Uterus (tissue), 4 donors: ENCODE measurements around the gene BCAS3. TPM values are rescaled to one million over a fixed set of nuclear protein-coding genes. Genes with fewer than 3 reads are reported as not detected.

Source experiments
- DNase-seq, 2 donors: peaks; one replicate each; pipeline ENCODE4 v3.0.0-alpha.2; 2019 to 2020
- H3K27ac ChIP-seq, 2 donors: fragments of 200-600 bp; sonication (generic); 1 replicate in 1 of 2; 2 replicates in 1 of 2; pipeline ENCODE4 v1.5.1; 2016 to 2018
- H3K27me3 ChIP-seq, 2 donors: fragments of 200-600 bp; sonication (generic); one replicate each; pipeline ENCODE4 v1.5.1; 2018 to 2019; ENCODE audit warnings: control low read depth in 1 of 2
- H3K36me3 ChIP-seq, 2 donors: fragments of 200-600 bp; sonication (generic); one replicate each; pipeline ENCODE4 v1.5.1; 2019; ENCODE audit warnings: control low read depth in 1 of 2
- H3K4me1 ChIP-seq, 2 donors: fragments of 200-600 bp; sonication (generic); one replicate each; pipeline ENCODE4 v1.5.1; 2018 to 2019; ENCODE audit warnings: control low read depth in 1 of 2
- H3K4me3 ChIP-seq, 2 donors: fragments of 200-600 bp; sonication (generic); 1 replicate in 1 of 2; 2 replicates in 1 of 2; pipeline ENCODE4 v1.5.1; 2018 to 2019; ENCODE audit warnings: mild to moderate bottlenecking in 1 of 2
- H3K9me3 ChIP-seq, 2 donors: fragments of 200-600 bp; sonication (generic); one replicate each; pipeline ENCODE4 v1.5.1; 2019; ENCODE audit warnings: control low read depth in 1 of 2
- CTCF ChIP-seq, 4 experiments: fragments of 200-600 bp in 2 of 4; fragments of 450-650 bp in 2 of 4; sonication (generic) in 2 of 4; IDR thresholded peaks; one replicate each; pipeline ENCODE4 v1.5.1; 2016 to 2019; ENCODE audit warnings: antibody characterized with exemption in 4 of 4, mild to moderate bottlenecking in 2 of 4, moderate library complexity in 1 of 4
- POLR2A ChIP-seq, 2 donors: fragments of 450-650 bp; IDR thresholded peaks; one replicate each; pipeline ENCODE4 v1.6.1; 2016; ENCODE audit warnings: antibody characterized with exemption in 2 of 2, mild to moderate bottlenecking in 1 of 2, moderate library complexity in 1 of 2
- intact Hi-C: fragments of 100-400 bp; cut with DNase I; formaldehyde crosslinking; loops from one replicate; pipeline ENCODE4 v1.15.1; 2023; ENCODE audit warnings: low total_unique reads
- total RNA-seq, 4 donors: library from RNA; depleted of rRNA in 3 of 4; stranded (reverse); fragments of >200 nt in 3 of 4; gene quantifications; one replicate each; pipeline versions ENCODE4 v1.1.0 to v1.2.4, GENCODE V29; 2014 to 2023
- donor health status: DM: yes; HTN: yes; CAD: no.

Gene BCAS3
- total RNA-seq, 4 donors from 2014 or later = 42.6 to 147 (median 83.7) TPM

GRCh38 chr17:60914078-60914477 lies 236.4 kb downstream of the BCAS3 start:
- H3K36me3 ChIP-seq = no peaks in the 10 kb centered on the region
- H3K4me3 ChIP-seq = no peak overlapping the region
- no peak for TF ChIP-seq POLR2A (IDR thresholded peaks at IDR 0.05)
- no peak for TF ChIP-seq CTCF (IDR thresholded peaks at IDR 0.05)
- DNase-seq = no peak
- intact Hi-C loops = no loop called here
- peaks cover 0 to 7% of the 10 kb centered on the region in 2 donors for H3K9me3 ChIP-seq
- H3K27ac ChIP-seq = no peak overlapping the region
- no peaks in the 10 kb centered on the region for H3K27me3 ChIP-seq
- no peaks in the 10 kb centered on the region for H3K4me1 ChIP-seq

GRCh38 chr17:60916043-60916442 lies 238.4 kb downstream of the BCAS3 start:
- Histone ChIP-seq H3K27ac (no peak overlapping the region), H3K27me3 (no peaks in the 10 kb centered on the region), H3K4me3 (no peak overlapping the region), H3K9me3 (peaks cover 0 to 7% of the 10 kb centered on the region in 2 donors), H3K36me3 (no peaks in the 10 kb centered on the region), H3K4me1 (no peaks in the 10 kb centered on the region)
- intact Hi-C loops = no loop called here
- no peak for DNase-seq
- TF ChIP-seq POLR2A (IDR thresholded peaks at IDR 0.05) = no peak
- TF ChIP-seq CTCF (IDR thresholded peaks at IDR 0.05) = no peak

- Histone ChIP-seq H3K9me3 (peaks cover 0 to 7% of the 10 kb centered on the region in 2 donors), H3K4me3 (no peak overlapping the region), H3K4me1 (no peaks in the 10 kb centered on the region), H3K27me3 (no peaks in the 10 kb centered on the region), H3K36me3 (no peaks in the 10 kb centered on the region), H3K27ac (no peak overlapping the region)
- no peak for DNase-seq
- TF ChIP-seq POLR2A (IDR thresholded peaks at IDR 0.05) (no peak), CTCF (IDR thresholded peaks at IDR 0.05) (no peak)
- intact Hi-C loops = no loop called here
Measured at GRCh38 chr17:60920107-60920506, 242.5 kb downstream of the BCAS3 start.

- DNase-seq = no peak
- Histone ChIP-seq H3K9me3 (no peaks in the 10 kb centered on the region), H3K4me3 (no peak overlapping the region), H3K36me3 (no peaks in the 10 kb centered on the region), H3K27ac (no peak overlapping the region), H3K27me3 (no peaks in the 10 kb centered on the region), H3K4me1 (no peaks in the 10 kb centered on the region)
- no peak for TF ChIP-seq CTCF (IDR thresholded peaks at IDR 0.05)
- TF ChIP-seq POLR2A (IDR thresholded peaks at IDR 0.05) = no peak
- intact Hi-C loops = no loop called here
Measured at GRCh38 chr17:60923000-60923399, 245.3 kb downstream of the BCAS3 start.

- Histone ChIP-seq H3K9me3 (no peaks in the 10 kb centered on the region), H3K36me3 (no peaks in the 10 kb centered on the region), H3K27me3 (no peaks in the 10 kb centered on the region), H3K4me1 (no peaks in the 10 kb centered on the region), H3K4me3 (no peak overlapping the region), H3K27ac (no peak overlapping the region)
- TF ChIP-seq POLR2A (IDR thresholded peaks at IDR 0.05) (no peak), CTCF (IDR thresholded peaks at IDR 0.05) (no peak)
- no peak for DNase-seq
- intact Hi-C loops = no loop called here
Measured at GRCh38 chr17:60926466-60927183, 249.0 kb downstream of the BCAS3 start.
